ENCODE results near the gene TRPC4AP. TPM values are rescaled to one million over a fixed set of nuclear protein-coding genes. Genes with fewer than 3 reads are reported as not detected.

Gene TRPC4AP
- total and polyA plus RNA-seq, 12 donors, result 33.8 to 87.2 (median 78.1) TPM

- Histone ChIP-seq H3K9me3 (replicated peaks in 1 of 3) (no peaks in the 10 kb centered on the region), H3K4me1 (replicated peaks in 1 of 2) (peaks cover 0 to 20% of the 10 kb centered on the region in 2 donors), H3K36me3 (replicated peaks in 1 of 2) (peaks cover 0 to 85% of the 10 kb centered on the region in 2 donors), H3K4me3 (no peak overlapping the region), H3K27ac (peak overlapping the region in 2 of 5 donors; percentile 49 to 69), H3K27me3 (no peaks in the 10 kb centered on the region)
- WGBS, 4 donors, result 60 to 70% (median 65%) methylated on average over 8 of the region's 8 CpGs
- peak in 6 of 7 donors; percentile 49 to 73 (median 64) for DNase-seq
- TF ChIP-seq POLR2A (IDR thresholded peaks at IDR 0.05), result no peak
- no peak for TF ChIP-seq CTCF (IDR thresholded peaks at IDR 0.05)
- intact Hi-C loops (cut with DNase I), result no loop called here
Measured at GRCh38 chr20:35120012-35120701, 27.6 kb upstream of the TRPC4AP start.

GRCh38 chr20:35117629-35118028 is 25.0 kb upstream of the TRPC4AP start:
- 78 to 95% (median 83%) methylated on average over 1 of the region's 1 CpG for WGBS, 4 donors
- H3K27ac ChIP-seq, result peak overlapping the region in 1 of 5 donors; percentile 50
- no peaks in the 10 kb centered on the region for H3K9me3 ChIP-seq (replicated peaks in 1 of 3)
- no peak for TF ChIP-seq CTCF (IDR thresholded peaks at IDR 0.05)
- TF ChIP-seq POLR2A (IDR thresholded peaks at IDR 0.05), result no peak
- DNase-seq, result no peak
- intact Hi-C loops (cut with DNase I), result no loop called here
- peaks cover 0 to 8% of the 10 kb centered on the region in 2 donors for H3K4me1 ChIP-seq (replicated peaks in 1 of 2)
- no peak overlapping the region for H3K4me3 ChIP-seq
- H3K36me3 ChIP-seq (replicated peaks in 1 of 2), result peaks cover 0 to 66% of the 10 kb centered on the region in 2 donors
- H3K27me3 ChIP-seq, result no peaks in the 10 kb centered on the region

- peak in 1 of 7 donors; percentile 4 for DNase-seq
- TF ChIP-seq CTCF (IDR thresholded peaks at IDR 0.05) (no peak), POLR2A (IDR thresholded peaks at IDR 0.05) (no peak)
- Histone ChIP-seq H3K27me3 (no peaks in the 10 kb centered on the region), H3K27ac (peak overlapping the region in 1 of 5 donors; percentile 50), H3K36me3 (replicated peaks in 1 of 2) (peaks cover 0 to 61% of the 10 kb centered on the region in 2 donors), H3K4me3 (no peak overlapping the region), H3K4me1 (replicated peaks in 1 of 2) (peaks cover 0 to 8% of the 10 kb centered on the region in 2 donors), H3K9me3 (replicated peaks in 1 of 3) (no peaks in the 10 kb centered on the region)
- intact Hi-C loops (cut with DNase I), result no loop called here
Measured at GRCh38 chr20:35117196-35117595, 24.6 kb upstream of the TRPC4AP start.

GRCh38 chr20:35116258-35116657 is 23.7 kb upstream of the TRPC4AP start:
- H3K27ac ChIP-seq, result peak overlapping the region in 1 of 5 donors; percentile 1
- intact Hi-C loops (cut with DNase I), result no loop called here

More at GRCh38 chr20:35116258-35116657, 23.7 kb upstream of the TRPC4AP start:
- peaks cover 0 to 11% of the 10 kb centered on the region in 2 donors for H3K4me1 ChIP-seq (replicated peaks in 1 of 2)
- H3K9me3 ChIP-seq (replicated peaks in 1 of 3), result no peaks in the 10 kb centered on the region
- no peak overlapping the region for H3K4me3 ChIP-seq
- peaks cover 0 to 52% of the 10 kb centered on the region in 2 donors for H3K36me3 ChIP-seq (replicated peaks in 1 of 2)
- WGBS, 4 donors, result 83 to 92% (median 88%) methylated on average over 4 of the region's 4 CpGs
- DNase-seq, result no peak
- TF ChIP-seq CTCF (IDR thresholded peaks at IDR 0.05) (no peak), POLR2A (IDR thresholded peaks at IDR 0.05) (no peak)
- H3K27me3 ChIP-seq, result no peaks in the 10 kb centered on the region
